Adipose tissue (tissue), 3 donors: Measurements from ENCODE around the gene FBXL22. TPM values are rescaled to one million over a fixed set of nuclear protein-coding genes. Genes with fewer than 3 reads are reported as not detected.

Source experiments
- H3K27ac ChIP-seq: one replicate; pipeline ENCODE4 v1.5.1; 2013; ENCODE audit warnings: low read depth, low read length
- WGBS, 3 donors: extraction: QIAGEN DNeasy Blood & Tissue Kit; methylation state at CpG; one replicate each; pipeline ENCODE4 v1.1.7; 2013; 5-methylcytosine and 5-hydroxymethylcytosine counted together
- polyA plus RNA-seq, 3 donors: library from polyadenylated mRNA; stranded (reverse); fragments of 200-250 nt; gene quantifications; one replicate each; pipeline ENCODE4 v1.2.3, GENCODE V29; 2013
- donor health status: healthy with polysubstance abuse.
- donor health status: Bipolar disorder and iron deficiency.
- donor health status: healthy.

The FBXL22 gene
- polyA plus RNA-seq, 3 donors, result 0.55 to 0.79 (median 0.67) TPM

DNA sequence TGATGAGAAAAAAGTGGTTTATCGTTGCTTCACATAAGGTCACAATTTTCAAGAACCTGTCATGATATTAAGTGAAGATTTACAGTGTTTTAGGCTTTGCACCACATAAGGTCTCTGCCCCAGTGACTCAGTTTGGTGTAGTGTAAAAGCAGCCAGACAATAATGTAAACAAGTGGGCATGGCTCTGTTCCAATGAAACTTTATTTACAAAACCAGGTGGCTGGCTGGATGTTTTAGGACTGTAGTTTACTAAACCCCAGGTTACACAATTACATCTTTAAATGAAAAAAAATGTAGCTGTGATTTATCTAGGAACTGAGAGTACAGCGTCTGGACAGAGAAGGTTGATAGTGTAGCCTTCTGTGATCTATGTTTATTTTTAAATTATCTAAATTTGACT, 9.7 kb upstream of the FBXL22 start:
- WGBS, 3 donors, result 40 to 79% (median 75%) methylated on average over 2 of the region's 2 CpGs
- no peak overlapping the region for H3K27ac ChIP-seq

- 97 to 98% (median 98%) methylated on average over 6 of the region's 6 CpGs for WGBS, 3 donors
- H3K27ac ChIP-seq, result no peak overlapping the region
These were observed 8.4 kb upstream of the FBXL22 start for GRCh38 chr15:63588826-63589225.

DNA sequence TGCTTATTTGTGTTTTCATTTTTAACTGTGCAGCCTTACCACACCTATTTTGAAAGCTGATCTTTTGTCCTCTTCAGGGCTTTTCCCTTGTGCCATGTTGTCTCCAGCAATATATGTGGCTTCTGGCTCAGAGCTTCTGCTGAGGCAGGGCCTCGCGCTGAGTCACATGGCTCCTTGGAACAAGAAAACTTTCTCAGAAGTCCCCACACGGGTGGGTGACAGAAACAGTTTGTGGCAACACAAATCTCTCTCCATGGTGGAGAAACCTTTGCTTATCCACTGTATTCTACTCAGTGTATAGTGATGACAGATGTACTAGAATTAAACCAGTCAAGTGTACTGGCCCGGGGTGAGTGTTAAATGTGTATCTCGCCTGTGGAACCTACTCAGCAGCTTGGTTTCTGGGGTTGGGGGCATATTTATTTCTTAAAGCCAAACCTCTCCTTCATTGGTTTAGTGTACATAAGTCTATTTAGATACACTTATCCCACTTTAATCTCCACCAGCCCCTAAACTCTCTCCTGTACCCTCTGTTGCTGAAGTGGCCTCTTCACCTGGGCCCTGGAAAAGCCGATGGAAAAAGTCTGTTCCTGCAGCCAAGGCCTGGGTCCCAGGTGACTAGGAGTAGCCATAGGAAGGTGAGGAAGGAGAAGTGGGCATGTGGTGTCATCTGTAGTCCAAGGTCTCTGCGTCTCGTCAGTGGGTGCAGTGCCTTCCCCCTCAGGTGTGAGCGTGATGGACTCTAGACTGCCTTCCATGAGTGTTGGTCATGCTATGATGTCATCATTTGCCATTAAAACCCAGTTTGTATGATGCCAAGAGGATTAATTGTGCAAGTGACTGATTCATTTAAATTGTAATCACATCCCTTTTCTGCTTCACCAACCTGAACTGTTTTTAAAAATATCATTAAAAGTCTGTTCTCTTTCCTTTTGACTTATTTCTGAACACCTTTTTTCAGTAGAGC, 3.2 kb upstream of the FBXL22 start:
- no peak overlapping the region for H3K27ac ChIP-seq
- 73 to 86% (median 78%) methylated on average over 9 of the region's 9 CpGs for WGBS, 3 donors

GRCh38 chr15:63595065-63595464, 2.1 kb upstream of the FBXL22 start:
- 77 to 85% (median 77%) methylated on average over 3 of the region's 3 CpGs for WGBS, 3 donors
- H3K27ac ChIP-seq, result no peak overlapping the region

GRCh38 chr15:63595688-63596087, 1.5 kb upstream of the FBXL22 start:
- H3K27ac ChIP-seq, result no peak overlapping the region
- WGBS, 3 donors, result 47 to 83% (median 70%) methylated on average over 1 of the region's 1 CpG

GRCh38 chr15:63596676-63597037, 530 bp upstream of the FBXL22 start:
- H3K27ac ChIP-seq, result no peak overlapping the region
- WGBS, 3 donors, result 53 to 89% (median 68%) methylated on average over 2 of the region's 2 CpGs

DNA sequence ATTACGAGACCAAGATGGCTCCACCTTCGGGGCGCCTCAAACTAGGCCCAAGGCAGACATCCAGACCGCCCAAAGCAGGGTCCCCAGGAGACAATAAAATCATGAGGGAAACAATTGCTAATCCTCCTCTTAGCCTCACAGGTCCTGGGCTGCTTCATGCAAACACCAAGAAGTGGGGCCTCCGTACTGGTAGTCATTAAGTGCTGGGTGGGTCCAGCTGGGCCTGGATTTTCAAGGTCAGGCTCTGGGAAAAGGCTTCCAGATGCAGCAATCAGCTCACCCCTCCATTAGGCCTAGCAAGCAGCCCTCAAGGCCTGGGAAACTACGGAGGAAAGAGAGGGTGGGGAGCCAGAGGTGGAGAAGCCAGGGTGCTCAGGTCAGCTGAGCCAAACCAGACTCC, 634 bp downstream of the FBXL22 start:
- no peak overlapping the region for H3K27ac ChIP-seq
- WGBS, 3 donors, result 87 to 94% (median 90%) methylated on average over 6 of the region's 6 CpGs

GRCh38 chr15:63598473-63599400, 1.6 kb downstream of the FBXL22 start:
- no peak overlapping the region for H3K27ac ChIP-seq
- WGBS, 3 donors, result 70 to 80% (median 80%) methylated on average over 12 of the region's 12 CpGs

DNA sequence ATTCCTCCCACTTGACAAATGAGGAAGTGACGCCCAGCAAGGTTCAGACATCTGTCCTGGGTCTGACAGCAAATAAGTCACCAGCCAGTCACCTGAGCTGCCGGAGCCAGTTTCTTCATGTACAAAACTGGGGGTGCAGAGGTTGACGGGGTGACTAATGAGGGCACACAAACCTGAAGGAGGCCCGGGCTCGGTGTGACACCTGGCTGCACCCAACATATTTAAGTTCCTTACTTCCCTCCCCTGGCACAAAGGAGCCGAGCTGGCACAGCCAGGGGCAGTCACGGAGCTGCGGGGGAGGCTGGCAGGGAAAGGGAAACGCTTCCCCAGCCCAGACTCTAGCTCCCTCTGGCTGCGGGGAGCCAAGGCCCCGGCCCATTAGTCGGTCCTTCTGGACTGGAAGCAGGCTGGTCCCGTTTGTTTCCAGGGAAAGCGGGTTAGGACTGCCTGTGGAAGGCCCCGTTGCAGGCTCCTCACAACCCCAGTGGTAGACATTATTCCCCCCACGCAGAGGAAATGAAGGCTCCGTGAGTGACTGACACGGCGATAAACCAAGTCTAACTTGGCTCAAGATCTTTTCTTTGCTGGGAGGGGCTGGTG, 2.3 kb downstream of the FBXL22 start:
- no peak overlapping the region for H3K27ac ChIP-seq
- WGBS, 3 donors, result 21 to 45% (median 39%) methylated on average over 19 of the region's 19 CpGs

GRCh38 chr15:63600001-63600615, 2.9 kb downstream of the FBXL22 start:
- WGBS, 3 donors, result 10 to 18% (median 15%) methylated on average over 26 of the region's 26 CpGs

DNA sequence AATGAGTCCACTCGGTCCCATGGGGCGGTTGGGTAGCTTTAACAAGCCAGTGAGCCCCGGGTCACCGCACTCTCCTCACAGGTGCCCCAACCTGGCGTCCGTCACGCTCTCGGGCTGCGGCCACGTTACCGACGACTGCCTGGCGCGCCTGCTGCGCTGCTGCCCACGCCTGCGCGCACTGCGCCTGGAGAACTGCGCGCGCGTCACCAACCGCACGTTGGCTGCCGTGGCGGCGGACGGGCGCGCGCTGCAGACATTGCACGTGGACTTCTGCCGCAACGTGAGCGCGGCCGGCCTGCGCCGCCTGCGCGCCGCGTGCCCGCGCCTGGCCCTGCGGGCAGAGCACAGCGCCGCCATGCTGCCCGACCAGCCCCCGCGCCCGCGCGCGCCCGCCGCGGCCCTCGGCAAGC, 3.4 kb downstream of the FBXL22 start:
- no peak overlapping the region for H3K27ac ChIP-seq
- WGBS, 3 donors, result 0% methylated on average over 53 to 60 of the region's 60 CpGs

More at GRCh38 chr15:63600001-63600615, 2.9 kb downstream of the FBXL22 start:
- no peak overlapping the region for H3K27ac ChIP-seq

DNA sequence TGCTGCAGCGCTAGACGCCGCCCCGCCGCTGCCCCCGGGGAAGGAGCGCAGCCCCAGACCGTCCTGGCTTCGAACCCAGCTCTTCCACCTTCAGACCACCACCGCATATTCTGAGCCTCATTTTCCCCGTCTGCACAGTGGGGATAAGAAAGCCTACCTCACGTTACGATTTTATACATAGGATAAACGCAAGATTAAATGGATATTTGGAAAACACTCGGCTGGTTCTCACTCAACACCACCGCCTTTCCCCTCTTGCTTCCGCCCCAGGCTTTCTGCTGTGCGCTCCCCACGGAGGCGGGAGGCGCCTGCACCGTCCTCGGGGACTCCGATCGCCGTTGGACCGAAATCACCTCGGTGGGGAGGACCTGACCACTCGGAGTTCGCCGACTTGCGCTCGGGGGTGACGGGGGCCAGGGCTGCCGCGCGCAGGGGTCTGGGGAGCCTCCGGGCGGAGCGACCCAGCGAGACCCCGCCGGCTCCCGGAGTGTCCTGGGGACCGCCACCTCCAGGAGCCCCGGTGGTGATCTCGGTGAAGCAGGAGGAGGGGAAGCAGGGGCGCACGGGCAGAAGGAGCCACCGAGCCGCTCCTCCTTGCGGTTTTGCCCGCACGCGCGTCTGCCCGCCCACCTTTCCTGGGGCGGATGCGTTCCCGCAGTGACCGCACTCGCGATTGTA, 4.0 kb downstream of the FBXL22 start:
- 0 to 1% (median 1%) methylated on average over 56 to 63 of the region's 63 CpGs for WGBS, 3 donors
- no peak overlapping the region for H3K27ac ChIP-seq

- H3K27ac ChIP-seq, result no peak overlapping the region
- 14 to 58% (median 49%) methylated on average over 9 of the region's 9 CpGs for WGBS, 3 donors
These were observed 4.6 kb downstream of the FBXL22 start for GRCh38 chr15:63601704-63602185.

DNA sequence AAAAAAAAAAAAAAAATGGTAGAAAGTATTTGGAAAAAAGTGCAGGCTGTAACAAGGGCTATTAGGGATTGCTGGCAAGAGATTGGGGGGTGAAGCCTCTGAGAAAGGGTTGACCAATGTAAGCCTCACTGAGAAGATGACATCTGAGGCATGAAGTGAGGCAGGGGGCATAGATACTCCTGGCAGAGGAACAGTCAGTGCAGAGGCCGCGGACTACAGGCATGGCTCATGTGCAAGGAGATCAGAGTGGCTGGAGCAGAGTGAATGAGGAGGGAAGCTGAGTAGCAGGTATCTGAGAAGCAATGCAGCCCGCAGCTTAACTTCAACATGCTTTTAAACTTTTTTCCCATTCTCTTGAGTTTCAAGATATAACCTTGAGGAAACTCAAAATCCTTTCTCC, 5.4 kb downstream of the FBXL22 start:
- no peak overlapping the region for H3K27ac ChIP-seq
- WGBS, 3 donors, result 79 to 86% (median 83%) methylated on average over 3 of the region's 3 CpGs

GRCh38 chr15:63603516-63603915, 6.3 kb downstream of the FBXL22 start:
- 88 to 92% (median 91%) methylated on average over 4 of the region's 4 CpGs for WGBS, 3 donors
- no peak overlapping the region for H3K27ac ChIP-seq

DNA sequence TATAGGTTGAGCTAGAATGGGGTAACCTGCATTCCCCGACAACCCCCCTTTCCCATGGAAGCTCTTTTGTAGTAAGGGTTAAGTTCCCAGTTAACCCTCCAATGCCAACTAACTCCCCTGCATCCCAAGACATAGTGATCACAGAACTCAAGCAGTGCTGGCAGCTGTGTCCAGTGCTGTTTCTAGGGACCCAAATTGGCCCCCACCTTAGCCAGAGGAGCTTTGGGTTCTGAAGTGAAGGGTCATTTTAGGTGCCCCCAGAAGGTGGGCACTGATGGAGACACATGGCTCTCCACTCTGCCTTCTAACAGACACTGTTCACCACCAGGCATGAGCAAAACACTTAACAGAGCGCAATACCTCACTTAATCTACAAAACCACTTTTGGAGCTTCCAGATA, 7.1 kb downstream of the FBXL22 start:
- no peak overlapping the region for H3K27ac ChIP-seq
- 98% methylated on average over 2 of the region's 2 CpGs for WGBS, 3 donors

- 92 to 96% (median 94%) methylated on average over 3 of the region's 3 CpGs for WGBS, 3 donors
These were observed 7.8 kb downstream of the FBXL22 start for GRCh38 chr15:63605036-63605435.

DNA sequence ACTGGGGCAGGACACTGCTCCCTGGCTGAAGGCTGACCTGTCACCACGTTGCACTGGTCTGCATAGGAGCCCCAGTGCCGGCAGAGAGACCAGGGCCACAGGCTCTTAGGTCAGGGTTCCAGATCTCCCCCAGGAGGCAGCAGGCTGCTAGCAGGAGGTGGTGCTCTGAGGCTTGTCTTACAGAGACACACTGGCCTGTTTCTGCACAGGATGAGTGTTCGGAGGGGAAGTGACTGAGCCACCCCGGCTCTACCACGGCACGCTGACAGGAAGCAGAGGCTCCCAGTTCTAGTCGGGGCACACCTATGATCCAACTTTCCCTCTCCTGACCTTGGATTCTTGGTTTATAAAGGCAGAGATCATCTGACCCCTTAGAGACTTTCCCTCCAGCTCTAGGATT, 8.6 kb downstream of the FBXL22 start:
- WGBS, 3 donors, result 35 to 65% (median 42%) methylated on average over 7 of the region's 7 CpGs
- no peak overlapping the region for H3K27ac ChIP-seq

More at GRCh38 chr15:63605036-63605435, 7.8 kb downstream of the FBXL22 start:
- H3K27ac ChIP-seq, result no peak overlapping the region
